ENCODE results near the gene SHROOM3. TPM values are rescaled to one million over a fixed set of nuclear protein-coding genes. Genes with fewer than 3 reads are reported as not detected.

The SHROOM3 gene
- total RNA-seq, 4 donors from 2014 or later = 52.0 to 444 (median 364) TPM

GRCh38 chr4:76564123-76564915 lies 129.3 kb downstream of the SHROOM3 start:
- no peaks in the 10 kb centered on the region for H3K4me1 ChIP-seq
- no peaks in the 10 kb centered on the region for H3K9me3 ChIP-seq
- peak overlapping the region in 1 of 4 donors; percentile 3 for H3K27ac ChIP-seq
- H3K27me3 ChIP-seq = no peaks in the 10 kb centered on the region
- TF ChIP-seq CTCF (IDR thresholded peaks at IDR 0.05) = no peak
- TF ChIP-seq POLR2A (IDR thresholded peaks at IDR 0.05) = no peak
- DNase-seq = no peak
- no peak overlapping the region for H3K4me3 ChIP-seq
- no peaks in the 10 kb centered on the region for H3K36me3 ChIP-seq

- Histone ChIP-seq H3K36me3 (no peaks in the 10 kb centered on the region), H3K27ac (no peak overlapping the region), H3K27me3 (no peaks in the 10 kb centered on the region), H3K4me3 (no peak overlapping the region), H3K9me3 (no peaks in the 10 kb centered on the region), H3K4me1 (no peaks in the 10 kb centered on the region)
- no peak for DNase-seq
- TF ChIP-seq POLR2A (IDR thresholded peaks at IDR 0.05) (no peak), CTCF (IDR thresholded peaks at IDR 0.05) (no peak)
These were observed 133.2 kb downstream of the SHROOM3 start for GRCh38 chr4:76568262-76568661.

- no peaks in the 10 kb centered on the region for H3K4me1 ChIP-seq
- no peak overlapping the region for H3K4me3 ChIP-seq
- DNase-seq = no peak
- no peaks in the 10 kb centered on the region for H3K9me3 ChIP-seq
- no peak overlapping the region for H3K27ac ChIP-seq
- TF ChIP-seq CTCF (IDR thresholded peaks at IDR 0.05) (no peak), POLR2A (IDR thresholded peaks at IDR 0.05) (no peak)
- H3K27me3 ChIP-seq = no peaks in the 10 kb centered on the region
- H3K36me3 ChIP-seq = no peaks in the 10 kb centered on the region
These were observed 134.2 kb downstream of the SHROOM3 start for GRCh38 chr4:76569225-76569624.

- no peaks in the 10 kb centered on the region for H3K9me3 ChIP-seq
- no peak overlapping the region for H3K27ac ChIP-seq
- no peaks in the 10 kb centered on the region for H3K4me1 ChIP-seq
- H3K36me3 ChIP-seq = no peaks in the 10 kb centered on the region
- no peak overlapping the region for H3K4me3 ChIP-seq
- TF ChIP-seq POLR2A (IDR thresholded peaks at IDR 0.05) = no peak
- no peak for TF ChIP-seq CTCF (IDR thresholded peaks at IDR 0.05)
- DNase-seq = no peak
- H3K27me3 ChIP-seq = no peaks in the 10 kb centered on the region
These were observed 134.7 kb downstream of the SHROOM3 start for GRCh38 chr4:76569706-76570105.

- Histone ChIP-seq H3K27ac (no peak overlapping the region), H3K4me3 (no peak overlapping the region), H3K36me3 (no peaks in the 10 kb centered on the region), H3K27me3 (no peaks in the 10 kb centered on the region), H3K4me1 (no peaks in the 10 kb centered on the region), H3K9me3 (no peaks in the 10 kb centered on the region)
- TF ChIP-seq POLR2A (IDR thresholded peaks at IDR 0.05) (no peak), CTCF (IDR thresholded peaks at IDR 0.05) (no peak)
- no peak for DNase-seq
These were observed 135.3 kb downstream of the SHROOM3 start for GRCh38 chr4:76570141-76570973.

All from Peyer's patch (tissue), 4 donors.